Measurements from ENCODE around the gene CCDC136.

Gene CCDC136
- 11.3 to 32.2 (median 22.0) reads per million in 4 experiments for total RNA-seq

- peak; percentile 69 for DNase-seq
Measured at GRCh38 chr7:128791121-128791971, at the start of gene CCDC136. TSS of gene CCDC136 (plus strand) at chr7:128791968. CDS start at chr7:128792412, 444 bp downstream.

- no peak for DNase-seq
Measured at GRCh38 chr7:128742206-128742605, 49.6 kb upstream of the CCDC136 start.

- DNase-seq: no peak
Measured at GRCh38 chr7:128743112-128743772, 48.5 kb upstream of the CCDC136 start.

GRCh38 chr7:128744366-128744905 is 47.3 kb upstream of the CCDC136 start:
- no peak for DNase-seq

GRCh38 chr7:128745706-128746105 is 46.1 kb upstream of the CCDC136 start:
- DNase-seq: no peak

DNA sequence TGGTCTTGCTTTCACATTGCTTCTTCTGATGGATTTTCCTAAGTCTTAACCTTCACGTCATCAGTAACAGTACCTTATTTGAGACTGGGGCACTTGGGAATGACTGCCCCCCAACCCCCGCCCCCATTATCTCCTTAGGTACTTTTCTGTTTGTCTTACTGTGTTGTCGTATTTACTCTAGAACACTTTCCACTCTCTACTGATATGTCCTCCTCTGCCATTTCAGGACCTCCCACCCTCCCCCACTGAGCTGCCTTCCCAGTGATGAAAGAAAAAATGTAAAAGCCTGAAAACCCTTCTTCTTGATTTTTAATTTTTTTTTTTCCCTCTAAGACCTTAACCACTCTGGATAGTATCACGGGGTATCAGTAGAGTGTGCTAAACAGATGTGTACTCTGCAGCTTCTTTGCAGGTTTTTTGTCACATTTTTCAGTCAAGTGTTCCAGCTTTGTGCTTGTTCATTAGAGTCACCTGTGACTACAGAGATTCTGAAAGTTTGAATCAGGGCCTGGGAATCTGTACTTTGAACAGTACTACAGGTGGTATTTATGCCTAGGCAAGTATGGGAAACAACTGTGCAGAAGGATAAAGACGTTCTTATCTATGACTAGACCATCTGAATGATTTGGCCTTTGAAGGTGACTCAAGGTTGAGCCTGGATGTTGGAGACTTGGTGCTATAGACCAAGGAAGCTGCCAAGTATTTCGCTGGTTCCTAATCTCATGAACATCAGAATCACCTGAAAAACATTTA is 44.3 kb upstream of the CCDC136 start:
- DNase-seq: no peak

- DNase-seq: no peak
Measured at GRCh38 chr7:128752251-128752650, 39.5 kb upstream of the CCDC136 start.

- DNase-seq: no peak
Measured at GRCh38 chr7:128755075-128755818, 36.5 kb upstream of the CCDC136 start.

GRCh38 chr7:128755819-128756476 is 35.8 kb upstream of the CCDC136 start:
- DNase-seq: no peak

- DNase-seq: no peak
Measured at GRCh38 chr7:128757203-128757602, 34.6 kb upstream of the CCDC136 start.

DNA sequence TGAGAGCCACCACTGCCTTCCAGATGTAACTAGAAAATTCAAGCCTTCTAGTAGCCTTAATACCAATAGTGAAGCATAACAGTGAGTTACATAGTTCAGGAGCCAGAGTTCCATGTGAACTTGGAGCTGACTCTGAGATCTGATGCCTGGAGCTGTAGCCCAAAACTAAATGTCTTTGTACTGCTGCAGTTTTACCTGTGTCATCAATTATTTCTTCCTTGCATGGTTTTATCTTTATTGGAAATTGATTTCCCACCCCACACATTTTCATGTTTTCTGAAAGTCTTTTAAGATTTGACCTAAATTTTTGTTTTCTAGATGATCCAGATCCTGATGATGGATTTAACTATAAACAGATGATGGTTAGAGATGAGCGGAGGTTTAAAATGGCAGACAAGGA is 33.2 kb upstream of the CCDC136 start:
- DNase-seq: no peak

- DNase-seq: no peak
Measured at GRCh38 chr7:128759242-128759641, 32.5 kb upstream of the CCDC136 start.

- no peak for DNase-seq
Measured at GRCh38 chr7:128763541-128763940, 28.2 kb upstream of the CCDC136 start.

DNA sequence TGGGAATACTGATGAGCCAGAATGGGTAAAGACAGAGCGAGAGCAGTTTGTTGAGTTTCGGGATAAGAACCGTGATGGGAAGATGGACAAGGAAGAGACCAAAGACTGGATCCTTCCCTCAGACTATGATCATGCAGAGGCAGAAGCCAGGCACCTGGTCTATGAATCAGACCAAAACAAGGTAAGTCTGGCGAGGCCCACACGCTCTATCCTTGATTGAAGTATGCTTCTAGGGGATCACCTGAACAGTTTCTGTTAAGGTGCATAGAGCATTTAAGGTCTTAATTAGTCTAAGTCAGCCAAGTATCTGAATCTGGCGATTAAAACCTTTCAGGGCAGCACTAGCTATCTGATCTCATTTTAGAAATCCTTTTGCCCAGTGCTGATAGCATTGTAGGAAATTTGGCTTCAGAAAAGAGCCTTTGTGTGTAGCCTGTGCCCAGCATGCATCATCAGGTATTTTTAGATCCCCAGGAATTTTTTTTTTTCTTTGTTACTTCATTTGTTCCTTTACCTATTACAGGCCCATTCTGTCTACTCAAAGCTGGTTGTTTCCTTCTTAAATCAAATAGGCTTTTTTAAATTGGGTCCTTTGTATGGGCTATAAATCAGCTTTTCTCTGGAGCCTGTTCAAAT is 24.2 kb upstream of the CCDC136 start:
- no peak for DNase-seq

DNA sequence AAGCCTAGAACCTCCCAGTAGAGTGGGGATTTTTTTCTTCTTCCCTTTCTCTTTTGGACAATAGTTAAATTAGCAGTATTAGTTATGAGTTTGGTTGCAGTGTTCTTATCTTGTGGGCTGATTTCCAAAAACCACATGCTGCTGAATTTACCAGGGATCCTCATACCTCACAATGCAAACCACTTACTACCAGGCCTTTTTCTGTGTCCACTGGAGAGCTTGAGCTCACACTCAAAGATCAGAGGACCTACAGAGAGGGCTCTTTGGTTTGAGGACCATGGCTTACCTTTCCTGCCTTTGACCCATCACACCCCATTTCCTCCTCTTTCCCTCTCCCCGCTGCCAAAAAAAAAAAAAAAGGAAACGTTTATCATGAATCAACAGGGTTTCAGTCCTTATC is 21.5 kb upstream of the CCDC136 start:
- DNase-seq: no peak

DNA sequence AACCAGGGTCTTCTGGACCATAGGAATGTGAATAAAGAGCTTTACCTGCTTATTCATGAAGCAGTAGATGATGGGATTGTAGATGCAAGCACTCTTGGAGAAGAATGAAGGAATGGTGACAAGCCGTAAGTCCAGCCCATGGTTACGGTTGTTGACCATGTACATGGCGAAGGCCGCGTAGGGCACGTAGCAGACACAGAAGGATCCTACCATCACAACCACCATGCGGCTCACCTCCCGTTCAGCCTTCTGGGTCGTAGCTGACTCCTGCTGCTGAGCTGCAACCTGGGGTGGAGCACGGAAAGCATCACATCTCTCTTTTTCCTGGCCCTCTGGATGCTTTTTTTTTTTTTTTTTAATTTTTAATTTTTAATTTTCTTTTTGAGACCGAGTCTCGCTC is 18.2 kb upstream of the CCDC136 start:
- DNase-seq: no peak

DNA sequence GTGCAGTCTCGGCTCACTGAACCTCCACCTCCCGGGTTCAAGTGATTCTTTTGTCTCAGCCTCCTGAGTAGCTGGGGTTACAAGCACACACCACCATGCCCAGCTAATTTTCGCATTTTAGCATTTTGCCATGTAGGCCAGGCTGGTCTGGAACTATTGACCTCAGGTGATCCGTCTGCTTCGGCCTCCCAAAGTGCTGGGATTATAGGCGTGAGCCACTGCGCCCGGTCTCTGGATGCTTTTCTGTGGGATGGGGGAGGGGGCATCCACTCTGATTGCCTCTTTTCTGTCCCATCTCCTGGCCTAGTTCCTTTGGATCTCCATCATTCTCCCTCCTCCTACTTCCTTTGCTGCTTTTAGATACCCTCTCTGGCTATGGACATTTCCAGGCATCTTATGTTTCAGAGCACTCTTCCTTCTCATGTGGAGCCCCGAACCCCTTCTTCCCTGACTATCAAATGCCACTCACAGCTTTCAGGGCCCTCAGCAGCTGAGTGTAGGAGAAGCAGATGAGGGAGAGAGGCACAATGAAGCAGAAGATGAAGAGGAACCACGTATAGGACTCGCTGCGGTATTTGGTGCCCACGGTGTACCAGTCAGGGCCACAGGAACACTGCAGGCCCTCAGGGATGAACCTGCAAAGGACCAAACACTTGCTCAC is 17.6 kb upstream of the CCDC136 start:
- DNase-seq: no peak

GRCh38 chr7:128774921-128775320 is 16.8 kb upstream of the CCDC136 start:
- no peak for DNase-seq

DNA sequence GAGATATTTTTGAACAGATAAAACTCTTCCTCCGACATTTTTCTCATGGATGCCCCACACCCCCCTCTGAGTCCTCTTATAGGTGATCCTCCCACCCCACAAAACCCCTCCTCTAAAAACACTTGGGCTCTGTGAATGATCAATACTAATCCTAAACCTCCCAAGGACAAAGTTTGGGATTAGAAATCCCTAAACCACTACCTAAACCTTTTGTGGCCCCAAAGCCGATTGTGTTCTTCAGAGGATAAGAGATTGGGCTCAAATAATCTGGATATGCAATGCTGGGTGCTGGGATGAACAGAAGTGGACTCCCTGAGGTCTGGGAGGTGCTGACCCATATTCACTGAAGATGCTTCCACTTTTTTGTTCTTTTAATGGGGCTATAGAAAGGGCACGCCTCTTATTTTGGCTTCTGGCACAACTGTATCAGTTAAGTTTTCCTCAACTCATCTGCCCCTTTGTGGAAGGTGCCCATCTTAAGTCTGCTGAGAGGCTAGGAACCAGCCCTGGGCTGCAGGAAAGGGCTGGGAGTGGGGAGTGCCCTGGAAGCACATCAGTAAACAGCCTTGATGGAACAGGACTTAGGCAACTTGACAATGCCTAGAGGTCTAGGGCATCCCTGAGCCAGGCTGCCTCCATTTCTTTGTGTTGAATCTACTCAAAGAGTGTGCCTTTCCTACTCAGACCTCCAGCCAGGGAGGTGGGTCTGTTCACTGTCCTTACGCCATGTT is 15.9 kb upstream of the CCDC136 start, which contains the start of gene OPN1SW:
Gene OPN1SW, minus strand, starts transcription at position 51 of the 731 bp plus-strand sequence. Its CDS starts 13 bp downstream, at position 38.
- DNase-seq: no peak

Measured in effector CD8-positive, alpha-beta T cell (primary cell).